ENCODE results near the gene PDYN. TPM values are rescaled to one million over a fixed set of nuclear protein-coding genes. Genes with fewer than 3 reads are reported as not detected.
A peak's percentile ranks its signal among the peaks of the same experiment; 100 is the strongest.

Gene PDYN
- total RNA-seq, 6 experiments from 2014 or later: not detected

DNA sequence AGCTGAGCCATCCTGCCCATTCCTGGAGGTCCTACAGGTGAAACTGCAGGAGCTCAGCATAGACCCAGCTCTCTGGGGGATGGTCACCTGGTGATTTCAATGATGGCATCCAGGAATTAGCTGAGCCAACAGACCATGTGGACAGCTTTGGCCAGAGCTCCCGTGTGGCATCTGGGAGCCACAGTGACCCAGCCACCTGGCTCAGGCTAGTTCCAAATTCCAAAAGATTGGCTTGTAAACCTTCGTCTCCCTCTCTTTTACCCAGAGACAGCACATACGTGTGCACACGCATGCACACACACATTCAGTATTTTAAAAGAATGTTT, 54.6 kb downstream of the PDYN start:
- peaks cover 17% of the 10 kb centered on the region for H3K4me1 Mint-ChIP-seq (ENCODE audit: low read depth)
- no peaks in the 10 kb centered on the region for H3K9me3 Mint-ChIP-seq
- H3K4me3 Mint-ChIP-seq: no peak overlapping the region
- H3K27me3 Mint-ChIP-seq (ENCODE audit: insufficient read depth): peaks cover 24% of the 10 kb centered on the region
- no peak for DNase-seq
- TF ChIP-seq, protein P1, sequence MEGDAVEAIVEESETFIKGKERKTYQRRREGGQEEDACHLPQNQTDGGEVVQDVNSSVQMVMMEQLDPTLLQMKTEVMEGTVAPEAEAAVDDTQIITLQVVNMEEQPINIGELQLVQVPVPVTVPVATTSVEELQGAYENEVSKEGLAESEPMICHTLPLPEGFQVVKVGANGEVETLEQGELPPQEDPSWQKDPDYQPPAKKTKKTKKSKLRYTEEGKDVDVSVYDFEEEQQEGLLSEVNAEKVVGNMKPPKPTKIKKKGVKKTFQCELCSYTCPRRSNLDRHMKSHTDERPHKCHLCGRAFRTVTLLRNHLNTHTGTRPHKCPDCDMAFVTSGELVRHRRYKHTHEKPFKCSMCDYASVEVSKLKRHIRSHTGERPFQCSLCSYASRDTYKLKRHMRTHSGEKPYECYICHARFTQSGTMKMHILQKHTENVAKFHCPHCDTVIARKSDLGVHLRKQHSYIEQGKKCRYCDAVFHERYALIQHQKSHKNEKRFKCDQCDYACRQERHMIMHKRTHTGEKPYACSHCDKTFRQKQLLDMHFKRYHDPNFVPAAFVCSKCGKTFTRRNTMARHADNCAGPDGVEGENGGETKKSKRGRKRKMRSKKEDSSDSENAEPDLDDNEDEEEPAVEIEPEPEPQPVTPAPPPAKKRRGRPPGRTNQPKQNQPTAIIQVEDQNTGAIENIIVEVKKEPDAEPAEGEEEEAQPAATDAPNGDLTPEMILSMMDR (IDR thresholded peaks at IDR 0.05): no peak
- peaks cover 24% of the 10 kb centered on the region for H3K36me3 Mint-ChIP-seq (ENCODE audit: low read depth)
- no peak overlapping the region for H3K27ac Mint-ChIP-seq

DNA sequence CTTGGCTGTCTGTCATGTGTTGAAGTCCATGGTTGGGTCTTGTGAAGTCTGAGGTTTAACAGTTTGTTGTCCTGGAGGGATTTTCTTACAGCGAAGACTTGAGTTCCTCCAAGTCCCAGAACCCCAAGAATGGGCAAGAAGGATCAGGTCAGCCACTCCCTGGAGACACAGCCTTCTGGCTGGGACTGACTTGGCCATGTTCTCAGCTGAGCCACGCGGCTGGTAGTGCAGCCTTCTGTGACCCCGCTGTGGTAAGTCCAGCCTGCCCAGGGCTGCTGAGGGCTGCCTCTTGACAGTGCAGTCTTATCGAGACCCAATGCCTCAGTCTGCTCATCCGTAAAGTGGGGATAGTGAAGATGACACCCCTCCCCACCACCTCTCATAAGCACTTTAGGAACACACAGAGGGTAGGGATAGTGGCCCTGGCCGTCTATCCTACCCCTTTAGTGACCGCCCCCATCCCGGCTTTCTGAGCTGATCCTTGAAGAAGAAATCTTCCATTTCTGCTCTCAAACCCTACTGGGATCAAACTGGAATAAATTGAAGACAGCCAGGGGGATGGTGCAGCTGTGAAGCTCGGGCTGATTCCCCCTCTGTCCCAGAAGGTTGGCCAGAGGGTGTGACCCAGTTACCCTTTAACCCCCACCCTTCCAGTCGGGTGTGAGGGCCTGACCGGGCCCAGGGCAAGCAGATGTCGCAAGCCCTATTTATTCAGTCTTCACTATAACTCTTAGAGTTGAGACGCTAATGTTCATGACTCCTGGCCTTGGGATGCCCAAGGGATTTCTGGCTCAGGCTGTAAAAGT, 55.2 kb downstream of the PDYN start:
- H3K27ac Mint-ChIP-seq: no peak overlapping the region
- TF ChIP-seq, protein P1 (IDR thresholded peaks at IDR 0.05): no peak
- H3K9me3 Mint-ChIP-seq: no peaks in the 10 kb centered on the region
- H3K27me3 Mint-ChIP-seq (ENCODE audit: insufficient read depth): peaks cover 21% of the 10 kb centered on the region
- peaks cover 24% of the 10 kb centered on the region for H3K36me3 Mint-ChIP-seq (ENCODE audit: low read depth)
- H3K4me1 Mint-ChIP-seq (ENCODE audit: low read depth): peaks cover 23% of the 10 kb centered on the region
- DNase-seq: no peak
- H3K4me3 Mint-ChIP-seq: no peak overlapping the region

DNA sequence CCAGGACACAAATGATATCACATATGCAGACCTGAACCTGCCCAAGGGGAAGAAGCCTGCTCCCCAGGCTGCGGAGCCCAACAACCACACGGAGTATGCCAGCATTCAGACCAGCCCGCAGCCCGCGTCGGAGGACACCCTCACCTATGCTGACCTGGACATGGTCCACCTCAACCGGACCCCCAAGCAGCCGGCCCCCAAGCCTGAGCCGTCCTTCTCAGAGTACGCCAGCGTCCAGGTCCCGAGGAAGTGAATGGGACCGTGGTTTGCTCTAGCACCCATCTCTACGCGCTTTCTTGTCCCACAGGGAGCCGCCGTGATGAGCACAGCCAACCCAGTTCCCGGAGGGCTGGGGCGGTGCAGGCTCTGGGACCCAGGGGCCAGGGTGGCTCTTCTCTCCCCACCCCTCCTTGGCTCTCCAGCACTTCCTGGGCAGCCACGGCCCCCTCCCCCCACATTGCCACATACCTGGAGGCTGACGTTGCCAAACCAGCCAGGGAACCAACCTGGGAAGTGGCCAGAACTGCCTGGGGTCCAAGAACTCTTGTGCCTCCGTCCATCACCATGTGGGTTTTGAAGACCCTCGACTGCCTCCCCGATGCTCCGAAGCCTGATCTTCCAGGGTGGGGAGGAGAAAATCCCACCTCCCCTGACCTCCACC, 56.4 kb downstream of the PDYN start:
- no peak overlapping the region for H3K4me3 Mint-ChIP-seq
- TF ChIP-seq, protein P1 (IDR thresholded peaks at IDR 0.05): no peak
- DNase-seq: no peak
- no peaks in the 10 kb centered on the region for H3K9me3 Mint-ChIP-seq
- peaks cover 9% of the 10 kb centered on the region for H3K27me3 Mint-ChIP-seq (ENCODE audit: insufficient read depth)
- H3K27ac Mint-ChIP-seq: no peak overlapping the region
- H3K4me1 Mint-ChIP-seq (ENCODE audit: low read depth): peaks cover 35% of the 10 kb centered on the region
- H3K36me3 Mint-ChIP-seq (ENCODE audit: low read depth): peaks cover 24% of the 10 kb centered on the region

DNA sequence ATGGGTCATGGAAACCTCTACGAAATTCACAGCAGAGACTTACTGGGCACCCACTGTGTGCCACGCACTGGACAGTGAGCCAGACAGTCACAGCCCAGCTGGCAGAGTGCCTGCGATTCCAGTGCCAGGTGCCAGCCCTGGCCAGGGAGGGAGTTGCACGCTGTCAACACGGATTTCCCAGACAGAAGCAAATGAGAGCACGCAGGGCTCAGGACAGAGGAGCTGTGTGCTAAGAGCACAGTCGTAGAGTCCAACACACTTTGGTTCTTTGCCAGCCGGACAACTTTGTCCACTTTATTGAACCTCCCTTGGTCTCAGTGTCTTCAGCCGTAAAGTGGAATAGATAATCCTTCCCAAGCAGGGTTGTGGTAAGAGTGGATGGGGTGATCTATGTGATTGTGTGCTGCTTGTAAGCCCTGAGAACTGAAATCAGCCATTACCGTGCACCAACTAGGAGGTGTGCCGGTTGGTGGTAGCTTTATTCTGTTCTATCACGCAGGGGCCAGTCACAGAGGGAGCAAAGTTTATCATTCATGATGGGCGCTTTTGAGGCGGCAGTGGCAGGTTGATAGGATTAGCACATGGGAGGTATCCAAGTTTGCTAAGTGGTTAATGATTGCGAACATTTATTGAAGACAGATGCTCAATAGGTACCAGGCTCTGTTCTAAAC, 58.0 kb downstream of the PDYN start:
- DNase-seq: no peak
- no peaks in the 10 kb centered on the region for H3K9me3 Mint-ChIP-seq
- peaks cover 34% of the 10 kb centered on the region for H3K4me1 Mint-ChIP-seq (ENCODE audit: low read depth)
- H3K36me3 Mint-ChIP-seq (ENCODE audit: low read depth): peaks cover 24% of the 10 kb centered on the region
- no peak overlapping the region for H3K4me3 Mint-ChIP-seq
- H3K27ac Mint-ChIP-seq: no peak overlapping the region
- peaks cover 1% of the 10 kb centered on the region; the same call in 1 of the 2 replicates for H3K27me3 Mint-ChIP-seq (ENCODE audit: insufficient read depth)
- TF ChIP-seq, protein P1 (IDR thresholded peaks at IDR 0.05): no peak

DNA sequence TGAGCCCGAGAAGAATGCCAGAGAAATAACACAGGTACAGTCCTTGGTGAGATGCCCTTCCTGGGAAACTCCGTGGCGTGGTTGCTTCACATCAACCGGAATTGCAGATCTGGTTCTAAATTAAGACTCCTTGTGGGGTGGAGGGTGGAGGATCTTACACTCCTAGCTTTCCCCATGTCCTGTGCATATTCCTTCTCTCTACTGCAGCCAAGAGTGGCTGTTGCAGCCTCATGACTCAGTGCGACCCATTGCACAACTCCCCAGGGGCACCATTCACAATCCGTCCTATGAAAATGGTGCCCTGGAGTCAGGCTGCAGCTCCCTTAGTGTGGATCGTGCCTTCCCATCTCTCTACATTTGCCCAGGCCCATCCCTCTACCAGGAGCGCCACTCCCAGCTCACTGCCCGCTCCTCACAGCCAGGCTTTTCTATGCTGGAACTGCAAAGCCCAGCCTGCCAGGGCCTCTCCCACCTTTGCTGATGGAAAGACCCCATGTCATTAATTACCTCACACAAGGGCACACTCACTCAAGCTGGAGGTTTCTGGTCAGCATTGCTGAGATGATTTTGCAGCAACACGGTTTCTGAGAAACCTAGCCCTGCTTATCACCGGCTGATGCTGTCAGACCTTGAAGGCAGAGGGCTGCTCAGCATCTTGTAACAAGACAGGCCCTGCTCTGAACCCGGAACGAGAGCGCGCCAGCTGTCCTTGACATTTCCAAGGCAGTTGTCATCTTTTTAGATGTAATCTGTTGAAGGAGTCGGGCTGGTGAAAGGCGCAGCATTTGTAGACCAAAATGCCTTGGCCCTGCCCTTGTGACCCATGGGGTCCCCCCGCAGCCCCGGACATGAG, 58.9 kb downstream of the PDYN start:
- peaks cover 1% of the 10 kb centered on the region; the same call in 1 of the 2 replicates for H3K27me3 Mint-ChIP-seq (ENCODE audit: insufficient read depth)
- peak; percentile 57 for DNase-seq
- TF ChIP-seq, protein P1 (IDR thresholded peaks at IDR 0.05): no peak
- no peaks in the 10 kb centered on the region for H3K9me3 Mint-ChIP-seq
- peaks cover 24% of the 10 kb centered on the region for H3K36me3 Mint-ChIP-seq (ENCODE audit: low read depth)
- H3K4me1 Mint-ChIP-seq (ENCODE audit: low read depth): peaks cover 34% of the 10 kb centered on the region
- H3K27ac Mint-ChIP-seq: peak overlapping the region; percentile 53
- H3K4me3 Mint-ChIP-seq: 0 out of 2 replicates have a peak overlapping the region, but pooled peaks have one; percentile 32

Data from HFFc6 (cell line).